GM23338 (cell line): ENCODE data around the gene ABCC12. TPM values are rescaled to one million over a fixed set of nuclear protein-coding genes. Genes with fewer than 3 reads are reported as not detected.

Source experiments
- ATAC-seq: fragments of 200-7000 bp; cut with Tn5 transposase; 3 replicates; pipeline ENCODE4 v1.9.1; 2020
- DNase-seq: peaks from one replicate; pipeline ENCODE4 v3.0.0-alpha.2; 2015; ENCODE audit warnings: low spot score
- H2AFZ ChIP-seq: fragments of 200-600 bp; sonication (generic); 2 replicates; pipeline ENCODE4 v1.8.0; 2016; ENCODE audit warnings: antibody characterized with exemption, mild to moderate bottlenecking, moderate library complexity
- H3F3A ChIP-seq: fragments of 200-600 bp; sonication (generic); replicated peaks from 2 replicates; pipeline ENCODE4 v1.8.0; 2017; ENCODE audit warnings: antibody characterized with exemption, mixed run types, low read depth
- H3K27ac ChIP-seq: fragments of 200-600 bp; sonication (generic); 2 replicates; pipeline ENCODE4 v1.6.1; 2016; ENCODE audit warnings: low read depth
- H3K27me3 ChIP-seq: fragments of 200-600 bp; sonication (generic); 2 replicates; pipeline ENCODE4 v1.8.0; 2016; ENCODE audit warnings: mild to moderate bottlenecking, mixed run types, moderate library complexity; ENCODE audit not compliant: insufficient read depth
- H3K36me3 ChIP-seq: fragments of 200-600 bp; sonication (generic); 2 replicates; pipeline ENCODE4 v1.8.0; 2016; ENCODE audit warnings: mild to moderate bottlenecking; ENCODE audit not compliant: insufficient read depth
- H3K4me1 ChIP-seq: fragments of 200-600 bp; sonication (generic); 2 replicates; pipeline ENCODE4 v1.8.0; 2016; ENCODE audit warnings: mild to moderate bottlenecking, moderate library complexity; ENCODE audit not compliant: insufficient read depth
- H3K4me2 ChIP-seq: fragments of 200-600 bp; sonication (generic); 2 replicates; pipeline ENCODE4 v1.7.1; 2017; ENCODE audit warnings: mixed run types
- H3K4me3 ChIP-seq: fragments of 200-600 bp; sonication (generic); 2 replicates; pipeline ENCODE4 v1.6.1; 2016; ENCODE audit warnings: mixed run types
- H3K79me2 ChIP-seq: fragments of 200-600 bp; sonication (generic); replicated peaks from 2 replicates; pipeline ENCODE4 v1.8.0; 2017; ENCODE audit warnings: mild to moderate bottlenecking; ENCODE audit not compliant: insufficient read depth
- H3K9me2 ChIP-seq: fragments of 200-600 bp; sonication (generic); 2 replicates; pipeline ENCODE4 v1.8.0; 2017; ENCODE audit not compliant: insufficient read depth
- H4K20me1 ChIP-seq: fragments of 200-600 bp; sonication (generic); replicated peaks from 2 replicates; pipeline ENCODE4 v1.8.0; 2017; ENCODE audit warnings: mild to moderate bottlenecking; ENCODE audit not compliant: insufficient read depth
- H3K27ac Mint-ChIP-seq: 2 replicates; pipeline ENCODE4 v1.8.0; 2020; ENCODE audit warnings: inconsistent platforms, mild to moderate bottlenecking, moderate library complexity, mixed read lengths
- H3K27me3 Mint-ChIP-seq: 3 replicates; pipeline ENCODE4 v1.8.0; 2022; ENCODE audit warnings: low read depth, mild to moderate bottlenecking, moderate library complexity, mixed read lengths, inconsistent platforms; ENCODE audit not compliant: insufficient read depth, poor library complexity
- H3K36me3 Mint-ChIP-seq: 3 replicates; pipeline ENCODE4 v1.8.0; 2021; ENCODE audit warnings: low read depth, mild to moderate bottlenecking, inconsistent platforms, moderate library complexity, mixed read lengths
- H3K4me1 Mint-ChIP-seq: 3 replicates; pipeline ENCODE4 v1.8.0; 2020; ENCODE audit warnings: mild to moderate bottlenecking, inconsistent platforms, mixed read lengths
- H3K4me3 Mint-ChIP-seq: 3 replicates; pipeline ENCODE4 v1.8.0; 2021; ENCODE audit warnings: moderate library complexity, mild to moderate bottlenecking, inconsistent platforms, mixed read lengths
- H3K9me3 Mint-ChIP-seq: 3 replicates; pipeline ENCODE4 v1.8.0; 2020; ENCODE audit warnings: moderate library complexity, mild to moderate bottlenecking, inconsistent platforms, mixed read lengths
- CTCF ChIP-seq, 2 experiments: fragments of 200-600 bp in 1 of 2; sonication (generic) in 1 of 2; conservative IDR thresholded peaks; 2 replicates each; pipeline versions ENCODE4 v1.5.1 to v1.6.1; 2016 to 2017; ENCODE audit warnings: antibody characterized with exemption in 2 of 2, low read depth in 2 of 2, mild to moderate bottlenecking in 2 of 2, moderate library complexity in 1 of 2
- EZH2phosphoT487 ChIP-seq: fragments of 200-600 bp; sonication (generic); IDR thresholded peaks from one replicate; pipeline ENCODE4 v1.8.1; 2018; ENCODE audit warnings: antibody characterized with exemption; ENCODE audit not compliant: unreplicated experiment
- NANOG ChIP-seq: IDR thresholded peaks from 2 replicates; pipeline ENCODE4 v1.6.1; 2016; ENCODE audit warnings: antibody characterized with exemption, borderline replicate concordance
- REST ChIP-seq: IDR thresholded peaks from one replicate; pipeline ENCODE4 v1.6.1; 2018; ENCODE audit warnings: antibody characterized with exemption; ENCODE audit not compliant: unreplicated experiment
- STAT1 ChIP-seq: IDR thresholded peaks from one replicate; pipeline ENCODE4 v1.6.1; 2016; ENCODE audit warnings: antibody characterized with exemption; ENCODE audit not compliant: unreplicated experiment
- ZNF114 ChIP-seq: fragments of 250-450 bp; sonication (Bioruptor Pico); IDR thresholded peaks from 2 replicates; pipeline ENCODE4 v1.5.0; 2020; ENCODE audit warnings: mild to moderate bottlenecking, moderate library complexity
- ZNF462 ChIP-seq: fragments of 250-450 bp; sonication (Bioruptor Pico); IDR thresholded peaks from 2 replicates; pipeline ENCODE4 v1.5.0; 2020; ENCODE audit warnings: mild to moderate bottlenecking, moderate library complexity
- polyA plus RNA-seq: library from polyadenylated mRNA; unstranded; fragments of >200 nt; fragmentation: Nextera tagmentation; extraction: Ambion mirVana; gene quantifications from 2 replicates; pipeline ENCODE4 v1.2.1, GENCODE V29; 2016
- total RNA-seq: library from RNA; depleted of rRNA; stranded (reverse); fragments of >200 nt; shearing (Covaris generic); gene quantifications from 2 replicates; pipeline ENCODE4 v1.2.3, GENCODE V29; 2014

ABCC12 gene
- total and polyA plus RNA-seq, 2 experiments from 2014 or later, result not detected

- peak; percentile 88 for DNase-seq
- Histone ChIP-seq H3K27me3 (no peaks in the 10 kb centered on the region), H3K4me1 (no peaks in the 10 kb centered on the region), H4K20me1 (no peaks in the 10 kb centered on the region), H3K4me2 (peak overlapping the region; percentile 69), H3K79me2 (no peaks in the 10 kb centered on the region), H3K27ac (no peak overlapping the region), H3K9me2 (no peaks in the 10 kb centered on the region), H3K36me3 (no peaks in the 10 kb centered on the region), H3K4me3 (peak overlapping the region; percentile 37; the same call in 1 of the 2 replicates), H2AFZ (peak overlapping the region; percentile 99), H3F3A (no peaks in the 10 kb centered on the region)
- Mint-ChIP-seq H3K4me3 (no peak overlapping the region; the same call in 2 of the 3 replicates), H3K27me3 (peaks cover 4% of the 10 kb centered on the region), H3K27ac (no peak overlapping the region), H3K4me1 (peaks cover 4% of the 10 kb centered on the region), H3K36me3 (no peaks in the 10 kb centered on the region), H3K9me3 (no peaks in the 10 kb centered on the region)
- TF ChIP-seq CTCF (conservative IDR thresholded peaks at IDR 0.05; ENCODE audit: low read depth in 2 of 2), result peak; percentile 90 to 96
- no peak for TF ChIP-seq EZH2phosphoT487
- TF ChIP-seq STAT1, result no peak
- peak; percentile 93 for ATAC-seq
These were observed 1.0 kb upstream of the ABCC12 start for GRCh38 chr16:48156790-48157209.

GRCh38 chr16:48153774-48154173 is 2.0 kb downstream of the ABCC12 start:
- H3K79me2 ChIP-seq, result no peaks in the 10 kb centered on the region
- Mint-ChIP-seq H3K4me3 (no peak overlapping the region), H3K4me1 (no peaks in the 10 kb centered on the region; the same call in 1 of the 3 replicates), H3K9me3 (peaks cover 8% of the 10 kb centered on the region; the same call in 2 of the 3 replicates), H3K36me3 (no peaks in the 10 kb centered on the region), H3K27me3 (peaks cover 4% of the 10 kb centered on the region), H3K27ac (no peak overlapping the region)
- no peak overlapping the region for H3K4me2 ChIP-seq
- DNase-seq (no peak), ATAC-seq (no peak)
- H3K4me1 ChIP-seq, result no peaks in the 10 kb centered on the region
- H2AFZ ChIP-seq, result no peak overlapping the region
- no peaks in the 10 kb centered on the region for H3K9me2 ChIP-seq
- no peaks in the 10 kb centered on the region for H3F3A ChIP-seq
- H3K27me3 ChIP-seq, result no peaks in the 10 kb centered on the region
- no peaks in the 10 kb centered on the region for H4K20me1 ChIP-seq
- no peak overlapping the region for H3K27ac ChIP-seq
- H3K36me3 ChIP-seq, result no peaks in the 10 kb centered on the region
- H3K4me3 ChIP-seq, result no peak overlapping the region
- TF ChIP-seq ZNF462 (CRISPR knock-in tag) (no peak), STAT1 (no peak), ZNF114 (CRISPR knock-in tag) (no peak), REST (no peak), NANOG (no peak), CTCF (conservative IDR thresholded peaks at IDR 0.05; ENCODE audit: low read depth in 2 of 2) (no peak)
